C4-2B (cell line): ENCODE data around the gene OSBPL10.

ENCODE experiments used
- CTCF ChIP-seq: fragments of 450-650 bp; conservative IDR thresholded peaks from 2 replicates; pipeline ENCODE4 v1.5.1; 2017; ENCODE audit warnings: mild to moderate bottlenecking
- ZFX ChIP-seq: fragments of 450-650 bp; IDR thresholded peaks from 2 replicates; pipeline ENCODE4 v1.6.1; 2017

GRCh38 chr3:32021155-32021554, 40.1 kb upstream of the OSBPL10 start:
- TF ChIP-seq CTCF (no peak), ZFX (no peak)
